ENCODE data around the gene FAM110D.
A peak's percentile ranks its signal among the peaks of the same experiment; 100 is the strongest.

Gene FAM110D

GRCh38 chr1:26164036-26164860 is 5.4 kb downstream of the FAM110D start:
- DNase-seq: no peak

GRCh38 chr1:26164861-26165842 is 6.3 kb downstream of the FAM110D start:
- no peak for DNase-seq

- DNase-seq: no peak
Observed at GRCh38 chr1:26166719-26167281, 7.9 kb downstream of the FAM110D start.

- peak; percentile 67 for DNase-seq
Observed at GRCh38 chr1:26168410-26169197, 9.7 kb downstream of the FAM110D start, which contains the start of gene C1orf232. Gene C1orf232 (minus strand): TSS chr1:26168963. CDS start chr1:26168499, 464 bp downstream.

- DNase-seq: no peak
Observed at GRCh38 chr1:26169198-26169554, 10.3 kb downstream of the FAM110D start.

- DNase-seq: peak; percentile 80
Observed at GRCh38 chr1:26169669-26170471, 11.0 kb downstream of the FAM110D start, which contains the start of gene ZNF593. Gene ZNF593 (plus strand): TSS chr1:26169908. CDS start chr1:26169984, 76 bp downstream.

GRCh38 chr1:26170472-26170821 is 11.6 kb downstream of the FAM110D start:
- no peak for DNase-seq

GRCh38 chr1:26171084-26172072 is 12.5 kb downstream of the FAM110D start, which contains the start of gene ZNF593OS:
Gene ZNF593OS (minus strand): TSS chr1:26171832. CDS start chr1:26171661, 171 bp downstream.
- DNase-seq: no peak

- no peak for DNase-seq
Observed at GRCh38 chr1:26175346-26175745, 16.5 kb downstream of the FAM110D start.

GRCh38 chr1:26177182-26177684 is 18.4 kb downstream of the FAM110D start, which contains the start of gene CNKSR1:
Gene CNKSR1 (plus strand): TSS chr1:26177491. CDS start chr1:26177548, 57 bp downstream.
- no peak for DNase-seq

GRCh38 chr1:26180010-26180506 is 21.2 kb downstream of the FAM110D start:
- no peak for DNase-seq

- DNase-seq: no peak
Observed at GRCh38 chr1:26181586-26182382, 22.9 kb downstream of the FAM110D start.

- no peak for DNase-seq
Observed at GRCh38 chr1:26182383-26182696, 23.5 kb downstream of the FAM110D start.

- DNase-seq: no peak
Observed at GRCh38 chr1:26184086-26184485, 25.2 kb downstream of the FAM110D start.

GRCh38 chr1:26184883-26185282 is 26.0 kb downstream of the FAM110D start:
- DNase-seq: no peak

- no peak for DNase-seq
Observed at GRCh38 chr1:26187882-26188281, 29.0 kb downstream of the FAM110D start.

- DNase-seq: no peak
Observed at GRCh38 chr1:26188477-26188876, 29.6 kb downstream of the FAM110D start.

GRCh38 chr1:26189331-26189730 is 30.5 kb downstream of the FAM110D start:
- DNase-seq: no peak

- no peak for DNase-seq
Observed at GRCh38 chr1:26189751-26190275, 30.9 kb downstream of the FAM110D start.

Data from COR-L47 (cell line).